GM23338 (cell line): ENCODE data around the gene LYL1.

Source experiments
- POLR2AphosphoS5 ChIP-seq: IDR thresholded peaks from 2 replicates; pipeline ENCODE4 v1.6.1; 2016; ENCODE audit warnings: antibody characterized with exemption, low read depth
- TF ChIP-seq, protein P1 (sequence below): IDR thresholded peaks from one replicate; pipeline ENCODE4 v1.6.1; 2018; ENCODE audit warnings: antibody characterized with exemption; ENCODE audit not compliant: unreplicated experiment

DNA sequence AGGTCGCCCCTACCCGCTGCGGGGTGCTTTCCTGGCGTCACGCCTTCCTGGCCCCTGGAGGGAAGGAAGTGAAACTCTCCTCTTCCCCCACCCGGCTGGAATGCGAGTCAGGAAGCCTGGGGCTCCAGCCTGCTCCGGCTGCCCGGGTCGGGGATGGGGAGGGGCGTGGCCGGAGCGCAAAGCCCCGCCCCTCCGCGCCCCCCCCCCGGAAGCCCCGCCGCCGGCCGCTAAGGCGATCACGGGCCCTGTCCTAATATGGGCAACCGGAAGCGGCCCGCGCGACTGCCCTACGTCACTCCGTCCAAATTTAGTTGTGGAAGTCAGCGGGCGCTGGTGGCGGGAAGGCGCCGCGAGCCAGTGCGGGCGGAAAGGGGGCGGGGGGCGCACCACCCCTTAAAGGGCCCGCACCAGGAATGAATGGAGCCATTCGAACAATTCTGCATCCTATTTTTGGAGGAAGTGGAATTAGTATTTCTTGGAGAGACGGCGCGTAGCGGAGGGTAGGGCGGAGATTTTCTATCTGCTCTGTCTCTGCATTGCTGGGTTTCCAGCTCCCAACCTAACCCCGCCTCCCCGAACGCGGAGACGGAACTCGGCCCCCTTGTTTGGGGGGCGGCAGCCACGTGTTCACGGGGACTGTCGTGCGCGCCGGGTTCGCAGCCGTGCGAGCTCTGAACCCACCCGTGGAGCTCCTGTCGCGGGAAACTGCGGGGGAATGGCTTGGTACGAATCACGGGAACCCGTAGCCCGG is 49.1 kb upstream of the LYL1 start:
- TF ChIP-seq POLR2AphosphoS5 = peak; percentile 94
- TF ChIP-seq, protein P1, sequence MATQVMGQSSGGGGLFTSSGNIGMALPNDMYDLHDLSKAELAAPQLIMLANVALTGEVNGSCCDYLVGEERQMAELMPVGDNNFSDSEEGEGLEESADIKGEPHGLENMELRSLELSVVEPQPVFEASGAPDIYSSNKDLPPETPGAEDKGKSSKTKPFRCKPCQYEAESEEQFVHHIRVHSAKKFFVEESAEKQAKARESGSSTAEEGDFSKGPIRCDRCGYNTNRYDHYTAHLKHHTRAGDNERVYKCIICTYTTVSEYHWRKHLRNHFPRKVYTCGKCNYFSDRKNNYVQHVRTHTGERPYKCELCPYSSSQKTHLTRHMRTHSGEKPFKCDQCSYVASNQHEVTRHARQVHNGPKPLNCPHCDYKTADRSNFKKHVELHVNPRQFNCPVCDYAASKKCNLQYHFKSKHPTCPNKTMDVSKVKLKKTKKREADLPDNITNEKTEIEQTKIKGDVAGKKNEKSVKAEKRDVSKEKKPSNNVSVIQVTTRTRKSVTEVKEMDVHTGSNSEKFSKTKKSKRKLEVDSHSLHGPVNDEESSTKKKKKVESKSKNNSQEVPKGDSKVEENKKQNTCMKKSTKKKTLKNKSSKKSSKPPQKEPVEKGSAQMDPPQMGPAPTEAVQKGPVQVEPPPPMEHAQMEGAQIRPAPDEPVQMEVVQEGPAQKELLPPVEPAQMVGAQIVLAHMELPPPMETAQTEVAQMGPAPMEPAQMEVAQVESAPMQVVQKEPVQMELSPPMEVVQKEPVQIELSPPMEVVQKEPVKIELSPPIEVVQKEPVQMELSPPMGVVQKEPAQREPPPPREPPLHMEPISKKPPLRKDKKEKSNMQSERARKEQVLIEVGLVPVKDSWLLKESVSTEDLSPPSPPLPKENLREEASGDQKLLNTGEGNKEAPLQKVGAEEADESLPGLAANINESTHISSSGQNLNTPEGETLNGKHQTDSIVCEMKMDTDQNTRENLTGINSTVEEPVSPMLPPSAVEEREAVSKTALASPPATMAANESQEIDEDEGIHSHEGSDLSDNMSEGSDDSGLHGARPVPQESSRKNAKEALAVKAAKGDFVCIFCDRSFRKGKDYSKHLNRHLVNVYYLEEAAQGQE = peak; percentile 20
